Glutamatergic neuron (in vitro differentiated cells): ENCODE measurements around the gene SEC31B. TPM values are rescaled to one million over a fixed set of nuclear protein-coding genes. Genes with fewer than 3 reads are reported as not detected.

Experiments
- DNase-seq: peaks from one replicate; pipeline ENCODE4 v3.0.0; 2022
- H3K27ac Mint-ChIP-seq: one replicate; pipeline ENCODE4 v1.8.0; 2020; ENCODE audit warnings: mild to moderate bottlenecking, mixed read lengths, inconsistent platforms; ENCODE audit not compliant: unreplicated experiment
- H3K27me3 Mint-ChIP-seq: one replicate; pipeline ENCODE4 v1.8.0; 2020; ENCODE audit warnings: mild to moderate bottlenecking, moderate library complexity, mixed read lengths, inconsistent platforms; ENCODE audit not compliant: unreplicated experiment
- H3K36me3 Mint-ChIP-seq: one replicate; pipeline ENCODE4 v1.8.0; 2020; ENCODE audit warnings: mild to moderate bottlenecking, mixed read lengths, inconsistent platforms; ENCODE audit not compliant: unreplicated experiment
- H3K4me1 Mint-ChIP-seq: one replicate; pipeline ENCODE4 v1.8.0; 2020; ENCODE audit warnings: mild to moderate bottlenecking, low read depth, mixed read lengths, inconsistent platforms; ENCODE audit not compliant: unreplicated experiment
- H3K4me3 Mint-ChIP-seq: one replicate; pipeline ENCODE4 v1.8.0; 2020; ENCODE audit warnings: mild to moderate bottlenecking, mixed read lengths, inconsistent platforms; ENCODE audit not compliant: unreplicated experiment
- H3K9me3 Mint-ChIP-seq: one replicate; pipeline ENCODE4 v1.8.0; 2020; ENCODE audit warnings: mild to moderate bottlenecking, moderate library complexity, mixed read lengths, inconsistent platforms; ENCODE audit not compliant: unreplicated experiment
- total RNA-seq: library from RNA; stranded (reverse); fragmentation: NEBNext Ultra II Directional; extraction: Animal tissue kit (Norgen Biotek cat#: 25700); gene quantifications from one replicate; pipeline ENCODE4 v1.2.1, GENCODE V29; 2021; ENCODE audit not compliant: unreplicated experiment
- TF ChIP-seq, protein P1 (sequence below): fragments of 200-600 bp; sonication (generic); IDR thresholded peaks from one replicate; pipeline ENCODE4 v1.5.0; 2021; ENCODE audit not compliant: partially characterized antibody, unreplicated experiment

Gene SEC31B
- total RNA-seq, 1 donor from 2014 or later: 22.3 TPM

DNA sequence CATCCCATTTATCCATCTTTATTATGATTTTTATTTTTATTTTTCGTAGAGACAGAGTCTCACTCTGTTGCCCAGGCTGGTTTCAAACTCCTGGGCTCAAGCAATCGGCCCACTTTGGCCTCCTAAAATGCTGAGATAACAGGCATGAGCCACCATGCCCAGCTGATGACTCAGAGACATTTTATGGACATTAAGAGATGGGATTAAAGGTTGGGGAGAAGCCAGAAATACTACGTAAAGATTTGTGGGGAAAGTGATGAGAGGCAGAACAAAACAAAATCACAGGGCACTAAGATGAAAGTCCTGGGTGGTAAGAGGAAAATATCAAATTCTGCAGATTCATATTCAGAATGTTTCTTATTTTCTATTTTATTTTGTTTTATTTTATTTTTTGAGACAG lies 49.3 kb downstream of the SEC31B start:
- no peaks in the 10 kb centered on the region for H3K36me3 Mint-ChIP-seq
- DNase-seq: no peak
- H3K27ac Mint-ChIP-seq: no peak overlapping the region
- no peaks in the 10 kb centered on the region for H3K4me1 Mint-ChIP-seq
- H3K4me3 Mint-ChIP-seq: no peak overlapping the region
- H3K9me3 Mint-ChIP-seq: no peaks in the 10 kb centered on the region
- TF ChIP-seq, protein P1, sequence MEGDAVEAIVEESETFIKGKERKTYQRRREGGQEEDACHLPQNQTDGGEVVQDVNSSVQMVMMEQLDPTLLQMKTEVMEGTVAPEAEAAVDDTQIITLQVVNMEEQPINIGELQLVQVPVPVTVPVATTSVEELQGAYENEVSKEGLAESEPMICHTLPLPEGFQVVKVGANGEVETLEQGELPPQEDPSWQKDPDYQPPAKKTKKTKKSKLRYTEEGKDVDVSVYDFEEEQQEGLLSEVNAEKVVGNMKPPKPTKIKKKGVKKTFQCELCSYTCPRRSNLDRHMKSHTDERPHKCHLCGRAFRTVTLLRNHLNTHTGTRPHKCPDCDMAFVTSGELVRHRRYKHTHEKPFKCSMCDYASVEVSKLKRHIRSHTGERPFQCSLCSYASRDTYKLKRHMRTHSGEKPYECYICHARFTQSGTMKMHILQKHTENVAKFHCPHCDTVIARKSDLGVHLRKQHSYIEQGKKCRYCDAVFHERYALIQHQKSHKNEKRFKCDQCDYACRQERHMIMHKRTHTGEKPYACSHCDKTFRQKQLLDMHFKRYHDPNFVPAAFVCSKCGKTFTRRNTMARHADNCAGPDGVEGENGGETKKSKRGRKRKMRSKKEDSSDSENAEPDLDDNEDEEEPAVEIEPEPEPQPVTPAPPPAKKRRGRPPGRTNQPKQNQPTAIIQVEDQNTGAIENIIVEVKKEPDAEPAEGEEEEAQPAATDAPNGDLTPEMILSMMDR: no peak
- H3K27me3 Mint-ChIP-seq: no peaks in the 10 kb centered on the region

DNA sequence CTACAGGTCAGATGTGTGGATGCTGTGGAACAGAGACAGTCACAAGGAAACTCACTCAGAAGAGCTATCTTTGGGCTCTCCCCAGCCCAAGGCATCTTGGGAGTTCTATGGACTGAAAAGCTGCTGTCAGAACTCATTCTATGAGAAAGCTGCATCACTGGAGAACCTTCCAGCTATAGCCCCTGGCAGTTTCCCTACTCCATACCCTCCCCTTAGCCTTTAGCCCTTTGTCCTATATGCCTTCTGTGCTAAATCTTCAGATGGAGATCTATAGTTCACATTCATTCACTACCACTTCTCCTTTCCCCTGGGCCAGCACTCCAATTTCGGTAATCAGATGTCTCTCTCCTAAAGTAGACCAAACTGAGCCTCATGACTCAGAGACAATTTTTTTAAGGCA lies 49.9 kb downstream of the SEC31B start:
- H3K9me3 Mint-ChIP-seq: no peaks in the 10 kb centered on the region
- no peaks in the 10 kb centered on the region for H3K27me3 Mint-ChIP-seq
- H3K27ac Mint-ChIP-seq: no peak overlapping the region
- H3K4me3 Mint-ChIP-seq: no peak overlapping the region
- no peaks in the 10 kb centered on the region for H3K4me1 Mint-ChIP-seq
- TF ChIP-seq, protein P1: no peak
- DNase-seq: no peak
- H3K36me3 Mint-ChIP-seq: no peaks in the 10 kb centered on the region

DNA sequence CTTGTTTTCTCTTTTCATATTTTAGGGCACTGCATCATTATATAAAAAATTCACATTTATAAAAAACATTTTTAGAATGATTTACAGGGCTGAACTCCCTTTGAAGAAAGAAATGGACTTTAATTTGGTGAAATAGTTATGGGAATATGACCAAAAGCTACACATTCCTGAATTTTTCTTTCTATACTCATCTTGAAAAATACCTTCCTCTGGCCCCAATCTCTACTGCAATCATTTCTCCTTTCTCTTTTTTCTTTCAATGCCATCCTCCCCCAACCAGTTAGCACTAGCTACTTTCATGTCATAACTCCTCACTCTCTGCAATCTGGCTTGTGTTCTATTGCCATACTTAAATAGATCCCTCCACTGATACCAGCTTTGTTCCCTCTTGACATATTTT lies 50.7 kb downstream of the SEC31B start:
- TF ChIP-seq, protein P1: no peak
- H3K4me1 Mint-ChIP-seq: no peaks in the 10 kb centered on the region
- H3K36me3 Mint-ChIP-seq: no peaks in the 10 kb centered on the region
- H3K27me3 Mint-ChIP-seq: no peaks in the 10 kb centered on the region
- H3K4me3 Mint-ChIP-seq: no peak overlapping the region
- no peak overlapping the region for H3K27ac Mint-ChIP-seq
- no peak for DNase-seq
- H3K9me3 Mint-ChIP-seq: no peaks in the 10 kb centered on the region

DNA sequence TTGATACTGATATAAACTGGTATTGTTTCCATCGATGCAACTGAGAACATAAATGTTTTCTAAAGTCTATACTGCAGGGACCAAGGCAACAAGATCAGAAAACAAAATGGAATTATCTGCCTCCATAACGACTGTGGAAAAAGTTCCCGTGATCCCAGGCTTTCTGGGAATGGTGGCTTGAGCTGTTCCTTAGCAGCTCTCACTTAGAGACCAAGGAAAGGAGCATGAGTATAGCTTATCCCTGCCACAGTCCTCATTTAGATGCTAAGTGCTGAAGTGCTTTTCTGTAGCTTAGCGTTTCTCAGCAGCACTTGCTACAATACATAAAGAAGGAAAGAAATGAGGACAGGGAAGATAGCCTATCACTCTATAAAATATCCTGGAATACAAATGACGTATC lies 51.3 kb downstream of the SEC31B start:
- Mint-ChIP-seq H3K27ac (no peak overlapping the region), H3K36me3 (no peaks in the 10 kb centered on the region), H3K4me3 (no peak overlapping the region), H3K9me3 (no peaks in the 10 kb centered on the region), H3K27me3 (no peaks in the 10 kb centered on the region), H3K4me1 (no peaks in the 10 kb centered on the region)
- DNase-seq: no peak
- TF ChIP-seq, protein P1: no peak

DNA sequence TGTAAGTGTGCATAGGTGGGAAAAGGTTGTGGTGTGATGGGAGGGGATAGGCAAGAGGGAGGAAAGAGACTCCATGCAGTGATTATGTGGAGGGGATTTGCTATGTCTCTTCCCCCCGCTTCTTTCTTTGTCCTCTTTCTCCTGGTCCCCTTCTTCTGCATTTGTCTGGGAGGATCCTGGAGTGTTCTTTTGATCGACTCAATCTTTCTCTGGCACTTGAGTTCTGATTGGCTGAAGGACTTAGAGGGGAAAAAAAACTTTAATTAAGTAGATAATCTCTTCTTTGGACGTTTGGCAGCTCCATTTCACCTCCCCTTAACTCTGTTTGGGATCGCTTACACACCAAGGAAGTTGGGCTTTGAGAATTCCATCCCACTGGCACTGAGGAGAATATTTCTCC lies 57.0 kb downstream of the SEC31B start, which contains the start of gene WNT8B:
WNT8B (plus strand) TSS at position 301 of the 400 bp plus-strand sequence. CDS start 160 bp downstream, outside the sequence.
- TF ChIP-seq, protein P1: no peak
- H3K36me3 Mint-ChIP-seq: no peaks in the 10 kb centered on the region
- H3K27me3 Mint-ChIP-seq: no peaks in the 10 kb centered on the region
- H3K9me3 Mint-ChIP-seq: peaks cover 1% of the 10 kb centered on the region
- H3K4me1 Mint-ChIP-seq: no peaks in the 10 kb centered on the region
- DNase-seq: no peak
- H3K27ac Mint-ChIP-seq: no peak within 1 kb of the TSS
- no peak within 1 kb of the TSS for H3K4me3 Mint-ChIP-seq
